SU-DHL-6 (cell line): ENCODE results near the gene DOCK1.

Experiments used
- CTCF ChIP-seq: fragments of 200-600 bp; sonication (generic); IDR thresholded peaks from one replicate; pipeline ENCODE4 v1.5.1; 2017; ENCODE audit warnings: antibody characterized with exemption, mild to moderate bottlenecking, low read length, moderate library complexity; ENCODE audit not compliant: insufficient read depth, poor library complexity, severe bottlenecking
- EZH2phosphoT487 ChIP-seq: fragments of 200-600 bp; sonication (generic), shearing (Covaris generic); conservative IDR thresholded peaks from 2 replicates; pipeline ENCODE4 v1.6.1; 2018; ENCODE audit warnings: mild to moderate bottlenecking, antibody characterized with exemption, low read length, moderate library complexity, mixed read lengths

GRCh38 chr10:127299956-127300689, 394.9 kb downstream of the DOCK1 start:
- TF ChIP-seq CTCF: no peak
- TF ChIP-seq EZH2phosphoT487: no peak
